Measurements from ENCODE around the gene NEURL1.

Gene NEURL1

DNA sequence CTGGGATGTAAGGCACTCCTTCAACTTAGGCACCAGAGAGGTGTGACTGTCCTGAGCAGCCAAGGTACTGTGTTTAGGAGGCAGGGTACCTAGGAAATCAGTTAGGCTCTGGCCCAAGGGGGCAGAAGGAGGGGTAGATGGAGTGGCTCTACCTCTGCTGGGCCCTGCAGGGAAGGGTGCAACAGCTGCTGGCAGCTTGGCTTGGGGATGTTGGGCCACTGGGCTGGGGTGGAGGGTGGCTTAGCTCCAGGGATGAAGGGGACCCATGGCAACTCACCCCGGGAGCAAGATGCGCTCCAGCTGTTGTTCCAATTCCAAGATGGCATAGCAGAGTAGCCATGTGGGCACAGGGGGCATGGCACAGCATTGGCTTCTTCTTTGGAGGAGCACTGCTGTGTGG, 42.1 kb downstream of the NEURL1 start:
- DNase-seq (ENCODE audit: low spot score) = no peak
- in situ Hi-C loops (cut with MboI; ENCODE audit: low sequenced_read_pairs, unreplicated experiment) = no loop called here
- TF ChIP-seq CTCF (IDR thresholded peaks at IDR 0.05; ENCODE audit: borderline replicate concordance, control extremely low read depth, extremely low read depth, insufficient read depth, missing control alignments) = no peak

DNA sequence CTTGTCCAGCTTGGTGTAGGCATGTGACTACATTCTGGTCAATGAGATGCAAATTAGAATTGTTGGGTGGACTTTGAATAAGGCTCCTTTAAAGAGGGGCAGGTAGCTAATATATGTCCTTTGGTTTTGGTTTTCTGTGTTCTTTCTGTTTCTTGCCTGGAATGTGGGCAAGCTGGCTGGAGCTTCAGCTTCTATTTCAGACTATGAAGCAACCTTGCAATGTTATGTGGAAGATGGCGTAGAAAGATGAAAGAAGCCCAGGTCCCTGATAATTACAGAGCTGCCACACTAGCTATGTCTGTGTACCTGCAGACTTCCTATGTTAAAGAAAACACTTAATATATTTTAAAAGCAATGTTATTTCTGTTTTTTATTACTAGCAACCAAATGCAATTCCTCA, 46.2 kb downstream of the NEURL1 start:
- in situ Hi-C loops (cut with MboI; ENCODE audit: low sequenced_read_pairs, unreplicated experiment) = no loop called here
- DNase-seq (ENCODE audit: low spot score) = no peak
- TF ChIP-seq CTCF (IDR thresholded peaks at IDR 0.05; ENCODE audit: borderline replicate concordance, control extremely low read depth, extremely low read depth, insufficient read depth, missing control alignments) = no peak

DNA sequence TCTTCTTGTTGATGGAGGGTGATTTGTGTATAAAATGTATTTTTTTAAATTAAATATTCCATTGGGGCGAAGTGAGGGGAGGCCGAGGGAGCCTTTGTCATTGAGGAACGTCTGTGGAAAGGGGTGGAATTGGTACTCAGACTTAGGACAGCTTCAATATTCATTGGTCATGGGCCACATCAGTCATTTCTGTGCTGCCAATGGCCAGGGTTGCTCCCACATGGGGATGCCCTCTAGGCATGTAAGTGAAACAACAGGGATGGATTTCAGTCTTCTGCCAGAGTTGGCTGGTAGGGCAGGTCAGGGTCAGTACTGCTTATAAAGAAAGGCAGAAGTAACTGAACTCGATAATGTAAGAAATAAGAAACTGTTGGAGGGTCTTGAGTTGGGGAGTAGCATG, 47.2 kb downstream of the NEURL1 start:
- no peak for TF ChIP-seq CTCF (IDR thresholded peaks at IDR 0.05; ENCODE audit: borderline replicate concordance, control extremely low read depth, extremely low read depth, insufficient read depth, missing control alignments)
- no peak for DNase-seq (ENCODE audit: low spot score)
- in situ Hi-C loops (cut with MboI; ENCODE audit: low sequenced_read_pairs, unreplicated experiment) = no loop called here

GRCh38 chr10:103541616-103542015, 48.1 kb downstream of the NEURL1 start:
- in situ Hi-C loops (cut with MboI; ENCODE audit: low sequenced_read_pairs, unreplicated experiment) = no loop called here
- TF ChIP-seq CTCF (IDR thresholded peaks at IDR 0.05; ENCODE audit: borderline replicate concordance, control extremely low read depth, extremely low read depth, insufficient read depth, missing control alignments) = no peak
- no peak for DNase-seq (ENCODE audit: low spot score)

GRCh38 chr10:103542764-103543616, 49.5 kb downstream of the NEURL1 start:
- peak; percentile 62 for DNase-seq (ENCODE audit: low spot score)
- in situ Hi-C loops (cut with MboI; ENCODE audit: low sequenced_read_pairs, unreplicated experiment) = no loop called here

More at GRCh38 chr10:103542764-103543616, 49.5 kb downstream of the NEURL1 start:
- peak; percentile 40 for TF ChIP-seq CTCF (IDR thresholded peaks at IDR 0.05; ENCODE audit: borderline replicate concordance, control extremely low read depth, extremely low read depth, insufficient read depth, missing control alignments)
